22Rv1 (cell line): ENCODE results near the gene ATAT1.
"Not testable (repeated sequence)": the region's sequence is repeated elsewhere in the genome, so short reads cannot be mapped to it uniquely, and the experiment has no call there.

Experiments used
- CTCF ChIP-seq: fragments of 450-650 bp; IDR thresholded peaks from 2 replicates; pipeline ENCODE4 v1.5.1; 2017; ENCODE audit warnings: mild to moderate bottlenecking
- ZFX ChIP-seq: fragments of 450-650 bp; IDR thresholded peaks from 2 replicates; pipeline ENCODE4 v1.6.1; 2017; ENCODE audit warnings: antibody characterized with exemption, borderline replicate concordance

GRCh38 chr6:30597315-30598144, 29.1 kb upstream of the ATAT1 start:
- peak; percentile 86 for TF ChIP-seq CTCF
- TF ChIP-seq ZFX: not testable (repeated sequence)
